Lower lobe of right lung (tissue), 2 donors: ENCODE measurements around the gene DTNBP1. TPM values are rescaled to one million over a fixed set of nuclear protein-coding genes. Genes with fewer than 3 reads are reported as not detected.

Experiments used
- ATAC-seq, 2 donors: fragments of 200-7000 bp; cut with Tn5 transposase; one replicate each; pipeline ENCODE4 v1.9.1; 2020 to 2022; ENCODE audit warnings: mild to moderate bottlenecking in 2 of 2, moderate library complexity in 2 of 2
- DNase-seq: peaks from one replicate; pipeline ENCODE4 v3.0.0-alpha.2; 2020
- H3K27ac ChIP-seq: fragments of 200-600 bp; one replicate; pipeline ENCODE4 v1.8.0; 2022
- H3K27me3 ChIP-seq: fragments of 200-600 bp; one replicate; pipeline ENCODE4 v1.8.0; 2022; ENCODE audit warnings: low read depth
- H3K36me3 ChIP-seq: fragments of 200-600 bp; one replicate; pipeline ENCODE4 v1.8.0; 2022; ENCODE audit warnings: mild to moderate bottlenecking
- H3K4me1 ChIP-seq: fragments of 200-600 bp; one replicate; pipeline ENCODE4 v1.8.0; 2022
- H3K4me3 ChIP-seq: fragments of 200-600 bp; one replicate; pipeline ENCODE4 v1.8.0; 2022; ENCODE audit warnings: mild to moderate bottlenecking
- H3K9me3 ChIP-seq: fragments of 200-600 bp; one replicate; pipeline ENCODE4 v1.8.0; 2022
- CTCF ChIP-seq: fragments of 200-600 bp; IDR thresholded peaks from one replicate; pipeline ENCODE4 v1.8.0; 2022; ENCODE audit warnings: antibody characterized with exemption, mild to moderate bottlenecking
- intact Hi-C: fragments of 100-400 bp; cut with DNase I; formaldehyde crosslinking; loops from one replicate; pipeline ENCODE4 v1.11.0; 2022
- total RNA-seq: library from RNA; stranded (reverse); fragmentation: NEBNext Ultra II Directional; extraction: Animal tissue kit (Norgen Biotek cat#: 25700); gene quantifications from one replicate; pipeline ENCODE4 v1.2.1, GENCODE V29; 2021
- donor health status: DM: no; HTN: yes; CAD: no; lungs with severe emphysema.

Gene DTNBP1
- total RNA-seq, 1 donor from 2014 or later = 25.9 TPM

GRCh38 chr6:15622045-15622740 is 40.6 kb downstream of the DTNBP1 start:
- H3K36me3 ChIP-seq = peaks cover 8% of the 10 kb centered on the region
- no peak for DNase-seq
- H3K9me3 ChIP-seq = no peaks in the 10 kb centered on the region
- no peak for TF ChIP-seq CTCF
- peaks cover 36% of the 10 kb centered on the region for H3K4me1 ChIP-seq
- peak in 1 of 2 donors; percentile 44 for ATAC-seq
- H3K4me3 ChIP-seq = no peak overlapping the region
- no peaks in the 10 kb centered on the region for H3K27me3 ChIP-seq
- H3K27ac ChIP-seq = peak overlapping the region; percentile 61
- intact Hi-C loops = loop anchor here (10.0 kb wide), 1 partner anchor 127 kb away; no protein-coding TSS in a partner anchor

GRCh38 chr6:15621203-15622044 is 41.4 kb downstream of the DTNBP1 start:
- TF ChIP-seq CTCF = no peak
- intact Hi-C loops = loop anchor here (10.0 kb wide), 1 partner anchor 127 kb away; no protein-coding TSS in a partner anchor

GRCh38 chr6:15620611-15621010 is 42.2 kb downstream of the DTNBP1 start:
- peaks cover 41% of the 10 kb centered on the region for H3K4me1 ChIP-seq
- intact Hi-C loops = loop anchor here (10.0 kb wide), 1 partner anchor 126 kb away; no protein-coding TSS in a partner anchor
- TF ChIP-seq CTCF = no peak
- ATAC-seq (no peak), DNase-seq (no peak)
- H3K36me3 ChIP-seq = no peaks in the 10 kb centered on the region
- H3K27me3 ChIP-seq = no peaks in the 10 kb centered on the region
- H3K27ac ChIP-seq = no peak overlapping the region
- H3K9me3 ChIP-seq = no peaks in the 10 kb centered on the region
- no peak overlapping the region for H3K4me3 ChIP-seq

More at GRCh38 chr6:15621203-15622044, 41.4 kb downstream of the DTNBP1 start:
- ATAC-seq (peak; percentile 89 to 90), DNase-seq (peak; percentile 75)
- Histone ChIP-seq H3K9me3 (no peaks in the 10 kb centered on the region), H3K36me3 (peaks cover 2% of the 10 kb centered on the region), H3K27me3 (no peaks in the 10 kb centered on the region), H3K27ac (peak overlapping the region; percentile 61), H3K4me3 (no peak overlapping the region), H3K4me1 (peaks cover 34% of the 10 kb centered on the region)

- Histone ChIP-seq H3K36me3 (peaks cover 7% of the 10 kb centered on the region), H3K27ac (no peak overlapping the region), H3K9me3 (no peaks in the 10 kb centered on the region), H3K4me1 (peaks cover 41% of the 10 kb centered on the region), H3K27me3 (no peaks in the 10 kb centered on the region), H3K4me3 (no peak overlapping the region)
- no peak for TF ChIP-seq CTCF
- intact Hi-C loops = no loop called here
- DNase-seq = no peak
- no peak for ATAC-seq
Measured at GRCh38 chr6:15619330-15619729, 43.5 kb downstream of the DTNBP1 start.

- Histone ChIP-seq H3K9me3 (no peaks in the 10 kb centered on the region), H3K27me3 (no peaks in the 10 kb centered on the region), H3K4me3 (no peak overlapping the region), H3K27ac (no peak overlapping the region), H3K4me1 (peaks cover 41% of the 10 kb centered on the region), H3K36me3 (peaks cover 7% of the 10 kb centered on the region)
- DNase-seq (no peak), ATAC-seq (no peak)
- TF ChIP-seq CTCF = no peak
- intact Hi-C loops = no loop called here
Measured at GRCh38 chr6:15618685-15619084, 44.1 kb downstream of the DTNBP1 start.
